DOHH2 (cell line): ENCODE measurements around the gene NET1.

Experiments
- H3F3A ChIP-seq: fragments of 200-600 bp; sonication (generic), shearing (Covaris generic); 2 replicates; pipeline ENCODE4 v1.6.0; 2016; ENCODE audit warnings: antibody characterized with exemption, mild to moderate bottlenecking; ENCODE audit not compliant: control insufficient read depth, insufficient read depth
- H3K27ac ChIP-seq: fragments of 200-600 bp; sonication (generic); 2 replicates; pipeline ENCODE4 v1.5.1; 2014; ENCODE audit warnings: low read depth, mild to moderate bottlenecking, low read length, moderate library complexity
- H3K27me3 ChIP-seq: fragments of 200-600 bp; sonication (generic); 2 replicates; pipeline ENCODE4 v1.6.1; 2014; ENCODE audit warnings: mild to moderate bottlenecking, low read length, mixed read lengths; ENCODE audit not compliant: control insufficient read depth
- H3K36me3 ChIP-seq: fragments of 200-600 bp; sonication (generic); 2 replicates; pipeline ENCODE4 v1.6.1; 2014; ENCODE audit warnings: mild to moderate bottlenecking, low read length, moderate library complexity, mixed read lengths; ENCODE audit not compliant: control insufficient read depth
- H3K4me1 ChIP-seq: fragments of 200-600 bp; sonication (generic); 2 replicates; pipeline ENCODE4 v1.6.1; 2014; ENCODE audit warnings: mild to moderate bottlenecking, low read length, mixed read lengths; ENCODE audit not compliant: control insufficient read depth
- H3K4me2 ChIP-seq: fragments of 200-600 bp; sonication (generic); 2 replicates; pipeline ENCODE4 v1.6.0; 2014; ENCODE audit warnings: mild to moderate bottlenecking, low read length, moderate library complexity
- H3K4me3 ChIP-seq: fragments of 200-600 bp; sonication (generic); 2 replicates; pipeline ENCODE4 v1.5.1; 2014; ENCODE audit warnings: mild to moderate bottlenecking, low read length, mixed read lengths
- H3K79me2 ChIP-seq: fragments of 200-600 bp; sonication (generic); 2 replicates; pipeline ENCODE4 v1.6.1; 2014; ENCODE audit warnings: mild to moderate bottlenecking, low read length, mixed read lengths; ENCODE audit not compliant: control insufficient read depth
- H3K9me2 ChIP-seq: fragments of 200-600 bp; sonication (generic); replicated peaks from 2 replicates; pipeline ENCODE4 v1.6.1; 2014; ENCODE audit warnings: mild to moderate bottlenecking, low read length, mixed read lengths; ENCODE audit not compliant: control insufficient read depth
- H3K9me3 ChIP-seq: fragments of 200-600 bp; sonication (generic); 2 replicates; pipeline ENCODE4 v1.6.1; 2014; ENCODE audit warnings: antibody characterized with exemption, low read length, mixed read lengths; ENCODE audit not compliant: control insufficient read depth, insufficient read depth
- H4K20me1 ChIP-seq: fragments of 200-600 bp; sonication (generic); 2 replicates; pipeline ENCODE4 v1.6.0; 2014; ENCODE audit warnings: low read depth, mild to moderate bottlenecking, antibody characterized with exemption, low read length, moderate library complexity; ENCODE audit not compliant: control insufficient read depth, insufficient read depth
- EZH2phosphoT487 ChIP-seq: fragments of 200-600 bp; sonication (generic); IDR thresholded peaks from 2 replicates; pipeline ENCODE4 v1.6.1; 2017; ENCODE audit warnings: borderline replicate concordance, mild to moderate bottlenecking, antibody characterized with exemption, low read length, moderate library complexity, mixed read lengths
- TF ChIP-seq, protein P1 (sequence below): fragments of 200-600 bp; sonication (generic); IDR thresholded peaks from one replicate; pipeline ENCODE4 v1.5.1; 2014; ENCODE audit warnings: antibody characterized with exemption, mild to moderate bottlenecking, low read depth, low read length; ENCODE audit not compliant: poor library complexity, severe bottlenecking

Gene NET1

DNA sequence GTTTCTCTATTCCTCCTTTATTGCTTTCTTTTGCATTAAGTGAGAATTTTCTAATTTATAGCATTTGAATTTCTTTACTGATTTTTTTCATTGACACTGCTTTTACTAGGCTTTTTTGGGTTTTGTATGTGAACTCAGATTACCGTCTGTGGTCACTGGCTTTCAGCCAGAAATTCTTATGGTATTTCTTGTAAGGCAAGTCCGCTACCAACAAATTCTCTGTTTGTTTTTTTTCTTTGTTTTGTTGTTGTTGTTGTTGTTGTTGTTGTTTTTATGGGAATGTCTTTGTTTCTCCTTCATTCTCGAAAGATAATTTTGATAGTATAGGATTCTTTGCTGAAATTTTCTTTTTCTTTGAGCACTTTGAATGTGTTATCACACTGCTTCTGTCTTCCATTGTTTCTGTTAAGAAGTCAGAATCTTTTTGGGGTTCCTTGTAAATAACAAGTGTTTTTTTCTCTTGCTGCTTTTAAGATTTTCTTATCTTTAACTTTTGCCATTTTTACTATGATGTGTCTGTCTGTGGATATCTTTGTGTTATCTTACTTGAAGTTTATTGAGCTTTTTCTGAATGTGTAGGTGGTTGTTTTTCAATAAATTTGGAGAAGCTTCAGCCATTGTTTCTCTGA is 7.2 kb downstream of the NET1 start:
- no peaks in the 10 kb centered on the region for H3K9me2 ChIP-seq
- H3K27ac ChIP-seq, result no peak overlapping the region
- H3K27me3 ChIP-seq, result no peaks in the 10 kb centered on the region
- H3K36me3 ChIP-seq, result peaks cover 29% of the 10 kb centered on the region
- no peaks in the 10 kb centered on the region for H3F3A ChIP-seq
- H3K4me2 ChIP-seq, result no peak overlapping the region
- H3K4me1 ChIP-seq, result peaks cover 3% of the 10 kb centered on the region
- no peak for TF ChIP-seq EZH2phosphoT487
- TF ChIP-seq, protein P1, sequence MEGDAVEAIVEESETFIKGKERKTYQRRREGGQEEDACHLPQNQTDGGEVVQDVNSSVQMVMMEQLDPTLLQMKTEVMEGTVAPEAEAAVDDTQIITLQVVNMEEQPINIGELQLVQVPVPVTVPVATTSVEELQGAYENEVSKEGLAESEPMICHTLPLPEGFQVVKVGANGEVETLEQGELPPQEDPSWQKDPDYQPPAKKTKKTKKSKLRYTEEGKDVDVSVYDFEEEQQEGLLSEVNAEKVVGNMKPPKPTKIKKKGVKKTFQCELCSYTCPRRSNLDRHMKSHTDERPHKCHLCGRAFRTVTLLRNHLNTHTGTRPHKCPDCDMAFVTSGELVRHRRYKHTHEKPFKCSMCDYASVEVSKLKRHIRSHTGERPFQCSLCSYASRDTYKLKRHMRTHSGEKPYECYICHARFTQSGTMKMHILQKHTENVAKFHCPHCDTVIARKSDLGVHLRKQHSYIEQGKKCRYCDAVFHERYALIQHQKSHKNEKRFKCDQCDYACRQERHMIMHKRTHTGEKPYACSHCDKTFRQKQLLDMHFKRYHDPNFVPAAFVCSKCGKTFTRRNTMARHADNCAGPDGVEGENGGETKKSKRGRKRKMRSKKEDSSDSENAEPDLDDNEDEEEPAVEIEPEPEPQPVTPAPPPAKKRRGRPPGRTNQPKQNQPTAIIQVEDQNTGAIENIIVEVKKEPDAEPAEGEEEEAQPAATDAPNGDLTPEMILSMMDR, result no peak
- no peaks in the 10 kb centered on the region for H4K20me1 ChIP-seq
- H3K79me2 ChIP-seq, result peaks cover 100% of the 10 kb centered on the region
- no peak overlapping the region for H3K4me3 ChIP-seq
- H3K9me3 ChIP-seq, result peaks cover 22% of the 10 kb centered on the region

DNA sequence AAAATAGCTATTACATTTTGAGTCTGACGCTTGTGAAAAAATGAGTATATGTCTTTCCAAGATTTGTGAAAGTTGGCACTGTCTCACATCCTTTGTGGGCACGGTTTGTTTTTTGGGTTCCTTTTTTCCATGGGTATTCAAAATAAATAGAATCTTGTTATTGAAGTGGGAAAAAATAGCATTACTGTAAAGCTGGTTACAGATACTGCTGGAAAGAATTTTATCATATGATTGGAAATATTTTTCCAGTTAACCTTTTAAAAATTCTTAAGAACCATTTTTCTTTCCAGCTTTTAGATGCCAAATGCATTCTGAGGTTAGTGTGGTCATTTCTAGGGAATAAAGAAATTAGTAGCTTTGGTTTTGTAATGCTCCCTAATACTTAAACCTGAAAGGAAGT is 11.4 kb downstream of the NET1 start:
- peaks cover 2% of the 10 kb centered on the region; the same call in 1 of the 2 replicates for H3F3A ChIP-seq
- H3K36me3 ChIP-seq, result peaks cover 20% of the 10 kb centered on the region
- no peaks in the 10 kb centered on the region for H3K4me1 ChIP-seq
- no peak overlapping the region for H3K4me3 ChIP-seq
- H3K4me2 ChIP-seq, result no peak overlapping the region
- no peak overlapping the region for H3K27ac ChIP-seq
- TF ChIP-seq, protein P1, result no peak
- no peak for TF ChIP-seq EZH2phosphoT487
- no peaks in the 10 kb centered on the region for H4K20me1 ChIP-seq
- H3K79me2 ChIP-seq, result peaks cover 76% of the 10 kb centered on the region
- no peaks in the 10 kb centered on the region for H3K9me2 ChIP-seq
- no peaks in the 10 kb centered on the region for H3K27me3 ChIP-seq
- H3K9me3 ChIP-seq, result peaks cover 3% of the 10 kb centered on the region; the same call in 1 of the 2 replicates

DNA sequence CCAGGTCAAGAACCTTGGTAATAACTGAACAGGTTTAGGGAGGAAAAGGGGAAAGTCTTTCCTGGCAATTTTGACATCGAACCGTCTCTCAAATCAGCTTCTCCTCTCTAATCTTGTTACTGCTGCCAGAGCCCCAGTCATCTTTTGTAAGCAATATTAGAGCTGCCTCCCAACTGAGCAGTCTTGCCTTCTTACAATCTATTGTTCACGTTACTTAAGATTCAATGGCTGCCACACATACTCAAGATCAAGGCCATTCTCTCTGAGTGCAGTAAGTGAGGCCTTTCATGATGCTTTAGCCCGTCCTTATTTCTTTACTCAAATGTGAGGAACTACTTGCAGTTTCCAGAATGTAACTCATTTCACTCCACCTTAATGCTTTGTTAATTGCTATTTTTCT is 12.4 kb downstream of the NET1 start:
- H3K4me2 ChIP-seq, result no peak overlapping the region
- H3K27me3 ChIP-seq, result no peaks in the 10 kb centered on the region
- no peaks in the 10 kb centered on the region for H3K4me1 ChIP-seq
- H3K27ac ChIP-seq, result no peak overlapping the region
- H3K36me3 ChIP-seq, result peaks cover 28% of the 10 kb centered on the region
- TF ChIP-seq, protein P1, result no peak
- no peak for TF ChIP-seq EZH2phosphoT487
- H3K9me3 ChIP-seq, result no peaks in the 10 kb centered on the region
- H3K9me2 ChIP-seq, result no peaks in the 10 kb centered on the region
- H3K79me2 ChIP-seq, result peaks cover 66% of the 10 kb centered on the region
- H3F3A ChIP-seq, result peaks cover 5% of the 10 kb centered on the region; the same call in 1 of the 2 replicates
- H3K4me3 ChIP-seq, result no peak overlapping the region
- no peaks in the 10 kb centered on the region for H4K20me1 ChIP-seq
